Measurements from ENCODE around the gene NINJ1.
A peak's percentile ranks its signal among the peaks of the same experiment; 100 is the strongest.

NINJ1 gene, protein sequence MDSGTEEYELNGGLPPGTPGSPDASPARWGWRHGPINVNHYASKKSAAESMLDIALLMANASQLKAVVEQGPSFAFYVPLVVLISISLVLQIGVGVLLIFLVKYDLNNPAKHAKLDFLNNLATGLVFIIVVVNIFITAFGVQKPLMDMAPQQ

GRCh38 chr9:93134015-93134739 lies at the start of gene NINJ1:
Gene NINJ1, minus strand, starts transcription at chr9:93134251. Its CDS starts 34 bp downstream, at chr9:93134217.
- DNase-seq, result peak; percentile 87 to 90

DNA sequence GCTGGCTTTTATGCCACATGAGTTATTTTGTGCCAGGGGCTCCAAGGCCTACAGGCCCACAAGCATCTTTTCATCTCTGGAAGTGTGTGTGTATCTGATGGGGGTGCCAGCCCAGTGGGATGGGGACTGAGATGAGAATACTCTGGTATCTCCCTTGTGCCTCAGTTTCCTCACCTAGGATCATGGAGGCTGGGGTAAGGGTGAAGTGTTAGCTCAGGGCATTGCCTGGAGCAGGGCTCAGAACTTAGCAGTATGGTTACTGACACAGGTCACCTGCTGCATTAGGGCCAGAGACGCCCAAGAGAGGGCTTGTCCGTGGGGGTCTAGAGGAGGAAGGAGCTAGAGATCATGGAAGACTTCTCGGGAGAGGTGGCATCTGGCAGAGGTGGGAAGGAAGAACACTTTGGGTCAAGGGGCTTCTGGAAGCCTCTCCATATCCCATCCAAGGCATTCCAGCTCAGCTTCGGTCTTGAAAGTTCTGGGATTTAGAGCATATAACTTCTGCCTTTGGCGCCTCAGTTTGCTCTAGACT lies 49.1 kb upstream of the NINJ1 start:
- DNase-seq, result no peak

- DNase-seq, result no peak
Observed at GRCh38 chr9:93182572-93182971, 48.5 kb upstream of the NINJ1 start.

DNA sequence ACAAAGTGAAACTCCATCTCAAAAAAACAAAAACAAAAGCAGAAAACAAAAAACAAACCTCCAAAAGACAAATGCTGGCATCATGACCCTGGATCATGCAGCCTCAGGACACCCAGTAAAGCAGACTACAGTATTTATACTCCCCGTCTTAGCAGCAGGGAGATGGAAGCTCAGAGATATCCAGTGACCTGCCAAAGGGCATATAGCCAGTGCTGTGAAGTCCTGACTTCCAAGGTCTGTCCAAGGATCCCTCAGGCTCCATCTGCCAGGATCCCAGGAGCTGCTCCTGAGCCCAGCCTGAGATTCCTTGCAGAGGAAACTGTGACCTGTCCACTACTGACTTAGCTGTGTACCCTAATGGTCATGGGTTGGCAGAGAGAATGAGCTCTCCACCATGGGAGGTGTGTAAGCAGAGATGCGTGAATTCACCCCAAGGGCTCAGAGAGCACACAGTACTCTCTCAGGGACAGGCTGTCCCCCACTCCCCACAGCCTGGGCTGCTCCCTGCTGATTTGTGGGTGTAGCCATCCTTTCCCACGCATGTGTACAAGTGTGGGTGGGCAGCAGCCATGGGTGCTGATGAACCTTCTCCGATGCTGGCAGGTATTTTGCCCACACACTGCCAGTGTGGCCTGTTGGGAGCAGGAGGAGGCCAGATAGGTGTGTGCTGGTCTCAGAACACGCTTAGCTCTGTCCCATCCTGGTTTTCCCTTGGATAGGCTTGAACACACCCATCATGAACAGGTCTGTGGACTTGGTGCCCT lies 47.8 kb upstream of the NINJ1 start:
- DNase-seq, result no peak

DNA sequence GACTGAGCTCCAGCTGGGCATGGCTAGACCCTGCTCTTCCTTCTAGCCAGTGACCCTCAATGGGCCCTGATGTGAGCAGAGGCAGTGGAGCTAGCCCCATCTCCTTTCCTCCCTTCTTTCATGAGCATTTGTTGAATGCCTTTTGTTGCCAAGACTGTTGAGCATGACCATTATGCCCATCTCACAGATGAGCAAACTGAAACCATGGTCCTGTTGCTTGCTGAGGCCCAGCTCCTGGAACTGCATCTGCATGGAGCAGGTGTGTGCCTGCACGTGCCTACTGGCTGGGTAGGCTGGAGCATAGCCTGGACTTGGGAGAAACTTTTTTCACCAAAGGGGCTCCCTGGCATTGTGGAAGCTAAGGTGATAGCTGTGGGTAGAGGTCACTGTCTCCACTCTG lies 46.9 kb upstream of the NINJ1 start:
- DNase-seq, result no peak

DNA sequence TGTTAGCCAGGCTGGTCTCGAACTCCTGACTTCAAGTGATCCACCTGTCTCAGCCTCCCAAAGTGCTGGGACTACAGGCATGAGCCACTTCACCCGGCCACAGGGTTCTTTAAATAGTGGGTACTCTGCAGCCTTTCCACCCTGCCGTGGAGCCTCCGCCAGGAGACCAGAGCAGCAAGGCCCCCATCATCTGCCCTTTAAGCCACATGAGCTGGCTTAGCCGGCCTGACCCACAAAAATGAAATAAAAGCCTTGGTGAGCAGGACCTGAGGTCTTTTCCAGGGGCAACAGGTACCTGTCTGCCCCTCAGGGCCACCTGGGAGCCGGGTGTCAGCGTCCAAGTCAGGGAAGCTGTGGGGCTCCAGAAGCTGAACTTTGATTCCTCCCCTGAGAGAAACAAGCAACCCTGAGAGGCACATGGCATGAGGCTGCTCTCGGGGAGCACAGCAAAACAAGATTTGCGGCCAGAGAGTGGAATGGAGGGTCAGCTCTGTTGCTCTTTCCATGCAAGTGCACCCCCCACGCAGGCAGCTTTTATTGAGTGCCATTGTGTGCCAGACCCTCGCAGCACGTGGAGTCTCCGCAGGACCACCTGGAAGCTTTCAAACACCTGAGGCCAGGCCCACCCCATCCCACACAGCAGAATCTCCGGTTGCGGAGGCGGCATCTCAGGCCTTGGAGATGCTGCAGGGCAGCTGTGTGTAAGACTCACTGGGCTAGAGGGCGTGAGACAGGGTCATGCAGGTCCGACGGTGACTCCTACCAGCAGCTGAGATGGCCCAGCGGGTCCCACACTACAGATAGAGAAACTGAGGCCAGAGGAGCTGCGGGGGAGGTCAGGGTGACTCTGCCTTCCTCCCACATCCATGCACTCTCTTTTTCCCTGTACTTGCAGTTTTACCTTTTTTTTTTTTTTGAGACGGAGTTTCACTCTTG lies 45.1 kb upstream of the NINJ1 start:
- no peak for DNase-seq

GRCh38 chr9:93177676-93178075 lies 43.6 kb upstream of the NINJ1 start:
- DNase-seq, result no peak

DNA sequence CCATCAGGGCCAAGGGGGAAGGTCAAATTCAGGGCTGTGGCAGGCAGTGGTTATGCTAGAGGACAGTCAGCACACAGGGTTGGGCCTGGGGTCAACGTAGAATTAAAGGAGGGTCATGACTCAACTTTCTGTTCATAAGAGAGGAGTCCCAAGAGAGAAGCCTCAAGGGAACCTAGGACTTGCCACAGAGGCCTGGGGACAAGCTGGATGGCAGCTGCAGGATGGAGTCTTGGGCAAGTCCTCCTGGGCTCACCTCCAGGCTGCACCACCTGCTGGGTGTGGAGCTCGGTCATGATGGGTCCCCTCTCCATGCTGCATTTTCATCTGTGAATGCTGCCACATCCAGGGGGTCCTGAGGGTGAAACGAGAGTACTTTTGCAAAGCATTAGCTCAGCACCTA lies 40.9 kb upstream of the NINJ1 start:
- no peak for DNase-seq

GRCh38 chr9:93173365-93174051 lies 39.5 kb upstream of the NINJ1 start:
- no peak for DNase-seq

DNA sequence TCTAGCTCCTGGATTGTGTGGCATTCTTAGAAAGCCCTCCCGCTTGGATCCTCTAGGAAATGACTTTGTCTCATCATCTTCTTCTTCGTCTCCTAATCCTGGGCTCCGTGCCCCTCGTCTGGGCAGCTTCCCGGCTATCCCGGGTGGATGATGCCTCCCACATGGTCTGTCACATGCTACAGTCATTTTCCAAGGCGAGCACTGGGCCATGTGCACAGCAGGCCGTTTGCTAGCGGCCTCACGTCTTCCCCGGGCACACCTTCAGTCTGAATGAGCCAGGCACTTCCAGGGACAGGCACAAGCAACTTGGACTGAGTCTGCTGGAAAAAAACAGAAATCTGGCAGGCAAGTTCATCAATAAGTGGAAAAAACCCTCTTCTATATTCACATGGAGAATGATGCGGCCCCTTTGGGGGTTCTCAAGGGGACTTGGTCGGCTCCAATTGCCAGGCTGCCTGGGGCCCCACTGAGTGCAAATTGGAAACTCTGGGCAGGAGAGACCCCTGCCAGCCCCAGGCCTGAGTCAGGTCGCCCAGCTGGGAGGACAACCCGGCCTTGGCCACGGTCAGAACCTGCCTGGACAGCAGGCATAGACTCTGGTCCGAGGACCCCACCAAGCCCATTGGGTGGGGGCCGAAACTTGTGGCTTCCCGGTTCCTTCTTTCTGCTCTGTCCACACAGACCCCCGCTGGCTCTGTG lies 38.8 kb upstream of the NINJ1 start:
- no peak for DNase-seq

- no peak for DNase-seq
Observed at GRCh38 chr9:93171261-93171990, 37.4 kb upstream of the NINJ1 start.

GRCh38 chr9:93170571-93170970 lies 36.5 kb upstream of the NINJ1 start:
- no peak for DNase-seq

DNA sequence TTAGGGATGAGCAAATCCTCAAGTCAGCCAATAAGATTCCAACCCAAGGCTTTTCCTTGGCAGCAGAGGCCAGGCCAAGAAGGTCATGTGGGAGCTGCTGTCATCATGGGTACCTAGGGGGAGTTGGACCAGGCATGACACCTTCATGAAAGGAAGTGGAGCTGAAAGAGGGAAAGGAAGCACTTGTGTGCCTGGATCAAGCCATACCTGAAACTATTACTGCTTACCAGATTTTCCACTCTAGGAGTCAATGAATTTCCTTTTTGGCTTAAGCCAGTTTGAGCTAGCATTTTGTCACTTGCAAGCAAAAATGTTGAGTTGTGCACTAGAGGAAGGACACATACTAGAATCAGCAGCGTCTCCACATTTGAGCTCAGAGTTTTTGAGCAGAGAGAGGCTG lies 35.4 kb upstream of the NINJ1 start:
- DNase-seq, result no peak

DNA sequence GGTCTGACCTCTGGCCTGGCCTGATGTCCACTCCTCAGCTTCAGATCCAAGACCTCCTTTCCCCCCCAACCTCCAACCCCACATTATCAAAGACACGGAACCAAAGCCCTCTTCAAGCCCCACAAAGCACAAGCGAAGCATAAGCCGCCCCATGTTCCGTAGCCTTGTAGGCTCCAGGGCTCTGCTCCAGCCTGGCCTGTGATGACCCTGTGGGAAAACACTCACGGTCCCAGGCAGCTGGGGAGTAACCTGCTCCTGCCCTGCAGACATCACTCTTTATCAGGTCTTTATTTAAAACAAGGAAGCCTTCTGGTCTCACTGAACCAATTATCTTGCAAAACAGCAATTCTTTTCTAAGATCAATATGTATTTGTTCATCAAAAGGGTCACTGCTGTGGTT lies 34.5 kb upstream of the NINJ1 start:
- no peak for DNase-seq

- no peak for DNase-seq
Observed at GRCh38 chr9:93167838-93168237, 33.8 kb upstream of the NINJ1 start.

- DNase-seq, result no peak
Observed at GRCh38 chr9:93167185-93167584, 33.1 kb upstream of the NINJ1 start.

DNA sequence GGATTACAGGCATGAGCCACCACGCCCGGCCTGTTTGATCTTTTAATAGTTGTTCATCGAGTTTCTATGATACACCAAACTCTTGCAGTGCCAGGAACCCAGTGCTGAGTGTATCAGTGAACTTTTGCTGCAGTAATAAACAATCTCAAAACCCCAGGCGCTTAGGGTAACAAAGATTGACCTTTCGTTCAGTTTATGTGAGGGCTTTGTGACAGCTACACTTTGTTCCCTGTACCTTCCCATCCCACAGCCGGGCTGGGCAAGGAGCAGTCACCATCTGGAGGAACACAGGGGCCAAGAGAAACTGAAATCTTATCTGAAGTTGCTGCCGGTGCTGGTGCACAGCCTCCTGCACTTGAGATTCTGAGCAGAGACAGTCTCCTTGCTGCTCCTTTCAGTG lies 32.6 kb upstream of the NINJ1 start:
- no peak for DNase-seq

- no peak for DNase-seq
Observed at GRCh38 chr9:93164085-93164484, 30.0 kb upstream of the NINJ1 start.

DNA sequence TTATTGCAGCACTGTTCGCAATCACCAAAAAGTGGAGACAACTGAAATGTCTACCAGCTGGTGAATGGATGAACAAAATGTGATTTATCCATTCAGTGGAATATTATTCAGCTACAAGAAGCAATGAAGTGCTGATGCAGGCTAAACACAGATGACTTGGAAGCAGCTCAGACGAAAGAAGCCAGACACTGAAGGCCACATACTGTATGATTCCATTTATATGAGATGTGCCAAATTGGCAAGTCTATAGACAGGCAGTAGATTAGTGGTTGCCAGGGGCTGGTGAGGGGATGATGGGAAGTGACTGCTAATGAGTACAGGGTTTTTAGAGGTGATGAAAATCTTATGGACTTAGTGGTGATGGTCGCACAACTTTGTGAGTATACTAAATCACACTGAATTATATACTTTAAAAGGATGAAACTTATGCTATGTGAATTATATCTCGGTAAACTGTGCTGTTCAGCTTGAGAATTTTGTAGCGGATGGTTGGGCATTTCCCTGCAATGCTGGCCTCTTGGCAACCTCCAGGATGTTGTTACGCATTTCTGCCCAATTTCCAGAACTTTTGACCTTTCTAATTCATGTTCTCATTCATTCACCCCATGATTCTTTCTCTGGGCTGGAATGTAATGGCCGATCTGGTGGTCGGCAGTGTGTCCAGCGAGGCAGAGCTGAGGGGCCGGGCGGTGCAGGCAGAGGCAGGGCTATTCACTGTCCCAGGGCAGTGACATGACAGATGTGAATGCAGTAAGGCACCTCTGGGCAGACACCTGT lies 27.9 kb upstream of the NINJ1 start:
- DNase-seq, result no peak
